ENCODE measurements around the gene GTSE1.
A peak's percentile ranks its signal among the peaks of the same experiment; 100 is the strongest.

The GTSE1 gene

DNA sequence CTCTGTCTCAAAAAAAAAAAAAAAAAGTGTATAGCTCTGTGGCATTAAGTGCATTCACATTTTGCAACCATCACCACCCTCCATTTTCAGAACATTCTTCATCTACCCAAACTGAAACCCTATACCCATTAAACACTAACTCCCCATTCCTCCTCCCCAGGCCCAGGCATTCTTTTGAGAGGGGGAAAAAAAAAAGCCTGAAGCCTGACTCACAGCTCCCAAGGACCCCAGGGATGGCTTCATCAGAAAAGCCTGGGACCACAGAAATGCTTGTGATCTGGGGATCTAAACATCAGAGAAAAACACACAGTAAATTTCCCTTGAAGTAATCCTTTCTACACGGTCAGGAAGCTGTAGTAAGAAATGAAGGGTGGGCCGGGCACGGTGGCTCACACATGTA, 10.7 kb upstream of the GTSE1 start:
- Mint-ChIP-seq H3K27me3 (no peaks in the 10 kb centered on the region), H3K36me3 (peaks cover 16% of the 10 kb centered on the region), H3K9me3 (no peaks in the 10 kb centered on the region), H3K27ac (no peak overlapping the region), H3K4me1 (peaks cover 20% of the 10 kb centered on the region), H3K4me3 (no peak overlapping the region)
- CTCF ChIA-PET: no interaction called here
- DNase-seq: no peak

DNA sequence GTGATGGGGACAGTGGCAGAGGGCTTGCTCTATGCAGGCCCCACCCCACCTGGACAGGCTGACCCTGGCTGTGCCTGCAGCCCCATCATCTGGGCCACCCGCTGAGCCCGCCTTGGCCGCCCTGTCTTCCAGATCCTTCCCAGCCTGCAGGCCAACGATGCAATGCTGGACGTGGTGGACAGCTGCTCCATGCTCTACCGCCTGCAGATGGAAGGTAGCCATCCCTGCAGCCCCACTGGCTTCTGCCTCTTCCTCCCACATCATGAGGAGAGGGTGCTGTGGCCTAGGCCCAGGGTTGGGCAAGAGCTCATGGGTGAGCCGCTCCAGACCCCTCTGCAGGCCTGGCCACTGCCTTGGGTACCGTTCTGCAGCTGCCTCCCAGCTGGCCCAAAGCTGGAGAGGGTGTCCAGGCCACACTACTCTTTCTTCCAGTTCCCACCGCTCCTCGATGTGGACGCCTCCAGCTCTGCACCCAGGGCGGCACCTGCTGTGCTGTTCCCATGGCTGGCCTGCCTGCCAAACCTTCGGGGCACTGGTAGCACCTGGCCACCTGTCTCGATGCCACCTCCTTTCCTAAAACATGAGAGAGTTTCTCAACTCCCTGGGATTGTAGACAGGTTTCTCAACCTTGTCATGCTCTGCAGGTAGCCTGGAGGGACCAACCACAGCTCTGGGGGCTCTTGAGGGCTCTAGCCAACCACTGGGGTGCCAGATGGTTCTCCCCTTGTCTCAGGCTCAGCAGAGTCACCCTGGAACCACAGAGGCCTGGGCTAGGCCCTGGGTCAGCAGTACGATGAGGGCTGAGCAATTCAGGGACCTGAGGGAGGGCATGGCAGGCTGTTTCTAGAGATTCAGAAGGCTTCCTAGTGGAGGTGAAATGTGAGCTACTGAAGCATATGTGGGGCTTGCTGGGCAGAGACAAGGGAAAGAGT, 9.5 kb upstream of the GTSE1 start:
- H3K4me3 Mint-ChIP-seq: peak overlapping the region; percentile 50
- H3K4me1 Mint-ChIP-seq: peaks cover 21% of the 10 kb centered on the region
- peaks cover 2% of the 10 kb centered on the region for H3K9me3 Mint-ChIP-seq
- no peak for DNase-seq
- H3K27ac Mint-ChIP-seq: peak overlapping the region; percentile 80
- H3K36me3 Mint-ChIP-seq: peaks cover 19% of the 10 kb centered on the region
- CTCF ChIA-PET: no interaction called here
- no peaks in the 10 kb centered on the region for H3K27me3 Mint-ChIP-seq

DNA sequence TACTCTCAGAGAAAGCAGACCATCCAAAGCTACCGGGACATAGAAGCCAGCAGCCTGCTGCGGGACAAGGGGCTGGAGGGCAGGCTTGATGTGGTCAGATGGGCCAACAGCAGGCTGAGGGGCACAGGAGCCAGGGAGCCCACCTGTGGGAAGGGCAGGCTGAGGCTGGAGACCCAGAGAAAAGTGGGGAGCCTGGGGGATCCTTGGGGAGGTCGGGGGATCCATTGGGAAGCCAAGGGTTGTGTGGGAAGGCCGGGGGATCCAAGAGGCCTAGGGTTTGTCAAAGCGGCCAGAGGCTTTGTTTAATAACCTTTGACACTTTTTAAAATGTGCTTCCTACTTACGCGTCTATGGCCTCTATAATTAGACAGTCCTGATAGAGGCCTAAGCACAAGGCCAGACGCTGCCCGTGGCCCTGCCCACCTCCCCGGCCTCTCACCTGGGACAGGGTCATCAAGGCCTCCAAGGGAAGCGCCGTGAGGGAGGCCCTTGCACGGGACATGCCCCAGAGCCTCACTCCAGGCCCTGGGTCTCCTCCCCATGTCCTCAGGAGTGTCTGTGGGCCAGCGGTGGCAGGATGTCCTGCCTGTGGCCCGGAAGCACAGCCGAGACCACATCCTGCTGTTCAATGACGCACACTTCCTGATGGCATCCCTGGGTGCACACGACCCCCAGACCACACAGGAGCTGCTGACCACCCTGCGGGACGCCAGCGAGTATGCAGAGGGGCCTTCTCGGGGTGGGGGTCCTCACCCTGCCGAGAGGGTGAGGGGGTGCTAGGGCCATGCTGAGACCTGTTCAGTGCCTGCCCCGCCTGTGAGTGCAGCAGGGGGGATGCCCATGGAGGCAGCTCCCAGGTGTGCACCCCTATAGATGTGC, 8.6 kb upstream of the GTSE1 start:
- H3K9me3 Mint-ChIP-seq: peaks cover 5% of the 10 kb centered on the region
- peaks cover 27% of the 10 kb centered on the region for H3K36me3 Mint-ChIP-seq
- peak overlapping the region; percentile 50 for H3K4me3 Mint-ChIP-seq
- CTCF ChIA-PET: no interaction called here
- peak; percentile 56 for DNase-seq
- H3K4me1 Mint-ChIP-seq: peaks cover 30% of the 10 kb centered on the region
- H3K27ac Mint-ChIP-seq: peak overlapping the region; percentile 80
- no peaks in the 10 kb centered on the region for H3K27me3 Mint-ChIP-seq

DNA sequence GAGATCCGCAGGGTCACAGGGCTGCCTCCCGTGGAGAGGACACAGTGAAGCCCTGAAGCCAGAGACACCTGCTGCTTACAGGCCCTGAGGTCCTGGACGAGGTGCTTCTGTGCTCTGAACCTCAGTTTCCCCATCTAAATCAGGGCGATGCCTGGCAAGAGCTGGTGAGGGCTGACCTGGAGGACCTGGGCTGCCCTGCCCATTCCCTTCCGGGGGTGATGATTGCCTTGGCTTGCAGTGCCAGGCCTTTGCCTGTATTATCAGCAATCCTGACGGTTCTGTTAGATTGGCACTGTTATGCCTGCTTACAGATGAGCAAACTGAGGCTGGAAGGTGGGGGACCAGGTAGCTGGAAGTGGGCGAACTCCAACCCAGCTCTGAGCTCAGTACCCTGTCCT, 7.8 kb upstream of the GTSE1 start:
- Mint-ChIP-seq H3K36me3 (peaks cover 29% of the 10 kb centered on the region), H3K9me3 (peaks cover 5% of the 10 kb centered on the region), H3K27ac (no peak overlapping the region), H3K4me1 (peaks cover 38% of the 10 kb centered on the region), H3K27me3 (no peaks in the 10 kb centered on the region), H3K4me3 (no peak overlapping the region)
- no peak for DNase-seq
- CTCF ChIA-PET: no interaction called here

DNA sequence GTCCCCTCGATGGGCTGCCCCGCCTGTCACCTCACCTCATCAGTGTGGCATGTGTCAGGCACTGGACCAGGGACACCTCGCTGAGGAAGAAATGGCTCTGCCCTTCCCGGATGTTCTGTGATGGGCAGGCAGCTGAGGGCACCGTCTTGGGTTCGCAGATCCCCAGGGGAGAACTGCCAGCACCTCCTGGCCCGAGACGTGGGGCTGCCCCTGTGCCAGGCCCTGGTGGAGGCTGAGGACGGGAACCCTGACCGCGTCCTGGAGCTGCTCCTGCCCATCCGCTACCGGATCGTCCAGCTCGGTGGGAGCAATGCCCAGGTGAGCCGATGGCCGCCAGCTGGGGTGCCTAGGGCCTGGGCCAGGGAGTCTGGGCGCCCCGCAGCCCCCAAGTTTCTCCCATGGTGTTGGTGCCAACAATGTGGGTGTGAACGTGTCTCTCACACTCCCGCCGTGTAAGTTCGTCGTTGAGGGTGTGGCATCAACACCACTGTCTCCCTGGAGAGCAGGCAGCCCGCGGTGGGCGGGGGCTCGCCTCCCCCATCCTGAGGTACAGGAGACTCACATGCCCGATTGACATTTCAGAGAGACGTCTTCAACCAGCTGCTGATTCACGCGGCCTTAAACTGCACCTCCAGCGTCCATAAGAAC, 7.3 kb upstream of the GTSE1 start:
- CTCF ChIA-PET: no interaction called here
- DNase-seq: no peak
- no peak overlapping the region for H3K27ac Mint-ChIP-seq
- H3K4me1 Mint-ChIP-seq: peaks cover 41% of the 10 kb centered on the region
- H3K36me3 Mint-ChIP-seq: peaks cover 24% of the 10 kb centered on the region
- no peak overlapping the region for H3K4me3 Mint-ChIP-seq
- no peaks in the 10 kb centered on the region for H3K27me3 Mint-ChIP-seq
- H3K9me3 Mint-ChIP-seq: peaks cover 5% of the 10 kb centered on the region

DNA sequence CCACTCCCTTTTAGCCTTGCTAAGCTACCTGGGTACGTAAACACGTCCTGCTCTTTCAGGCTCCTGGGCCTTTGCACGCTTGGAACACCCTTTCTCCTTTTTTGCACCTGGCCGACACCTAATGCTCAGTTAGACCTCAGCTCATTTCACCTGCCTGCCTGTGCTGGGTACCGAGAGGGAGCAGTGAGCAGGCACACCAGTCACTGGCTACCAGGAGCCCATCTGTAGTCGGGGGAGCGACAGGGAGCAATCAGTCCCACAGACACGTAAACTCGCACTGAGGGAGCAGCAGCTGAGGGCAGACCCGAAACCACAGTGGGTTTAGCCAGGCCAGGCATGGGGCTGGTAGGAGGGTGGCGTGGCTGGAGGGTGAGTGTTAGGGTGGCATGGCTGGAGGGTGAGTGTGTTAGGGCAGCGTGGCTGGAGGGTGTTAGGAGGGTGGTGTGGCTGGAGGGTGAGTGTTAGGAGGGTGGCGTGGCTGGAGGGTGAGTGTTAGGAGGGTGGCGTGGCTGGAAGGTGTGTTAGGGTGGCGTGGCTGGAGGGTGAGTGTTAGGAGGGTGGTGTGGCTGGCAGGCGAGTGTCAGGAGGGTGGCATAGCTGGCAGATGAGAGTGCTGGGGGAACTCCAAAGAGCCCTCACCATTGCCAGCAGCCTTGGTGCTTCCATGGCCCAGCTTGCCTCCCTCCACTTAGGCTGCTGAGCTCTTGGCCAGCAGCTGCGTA, 6.4 kb upstream of the GTSE1 start:
- peak overlapping the region; percentile 76 for H3K27ac Mint-ChIP-seq
- H3K4me1 Mint-ChIP-seq: peaks cover 47% of the 10 kb centered on the region
- H3K4me3 Mint-ChIP-seq: no peak overlapping the region
- peaks cover 21% of the 10 kb centered on the region for H3K36me3 Mint-ChIP-seq
- H3K9me3 Mint-ChIP-seq: peaks cover 5% of the 10 kb centered on the region
- CTCF ChIA-PET: interaction anchor here (0.6 kb wide), 1 partner anchor 34 kb away, joined by 3 read pairs; no protein-coding TSS in a partner anchor
- no peak for DNase-seq
- H3K27me3 Mint-ChIP-seq: no peaks in the 10 kb centered on the region

DNA sequence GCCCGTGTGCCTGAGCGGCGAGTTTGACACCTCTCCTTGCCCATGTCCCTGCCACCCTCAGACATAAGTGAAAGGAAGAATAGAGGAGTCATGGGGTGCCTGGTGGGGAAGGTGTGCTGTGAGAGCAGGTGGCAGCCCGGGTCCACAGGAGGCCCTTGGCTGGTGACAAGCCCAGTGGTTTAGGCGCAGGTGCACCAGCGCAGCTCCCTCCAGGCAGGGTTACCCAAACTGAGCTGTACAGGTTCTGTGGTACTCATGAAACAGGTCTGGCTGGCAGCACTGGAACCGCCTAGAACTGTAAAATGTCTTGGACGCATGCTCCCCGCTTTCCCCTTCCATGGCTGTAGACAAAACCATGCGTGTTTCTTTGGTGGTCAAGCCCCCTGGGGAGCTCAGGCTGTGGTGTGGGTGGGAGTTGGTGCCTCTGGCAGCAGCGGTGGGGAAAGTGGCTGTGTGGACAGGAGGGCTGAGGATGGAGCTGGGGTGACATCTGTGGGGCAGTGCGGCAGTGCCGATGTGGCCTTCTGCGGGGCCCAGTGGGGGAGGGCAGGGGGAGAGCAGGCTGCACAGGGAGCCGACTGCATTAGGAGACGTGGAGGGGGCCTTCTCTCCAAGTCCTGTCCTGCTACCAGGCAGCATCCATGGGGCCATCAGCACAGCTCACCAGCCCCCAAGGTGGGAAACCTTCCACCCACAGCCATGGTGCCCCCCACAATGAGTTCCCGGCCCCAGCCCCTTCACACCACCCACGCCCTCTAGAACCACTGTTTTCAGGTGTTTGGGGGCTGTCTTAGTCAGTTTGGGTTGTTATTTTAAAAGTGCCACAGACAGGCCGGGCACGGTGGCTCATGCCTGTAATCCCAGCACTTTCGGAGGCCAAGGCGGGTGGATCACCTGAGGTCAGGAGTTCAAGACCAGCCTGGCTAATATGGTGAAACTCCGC, 5.6 kb upstream of the GTSE1 start:
- CTCF ChIA-PET: no interaction called here
- Mint-ChIP-seq H3K4me3 (no peak overlapping the region), H3K36me3 (peaks cover 17% of the 10 kb centered on the region), H3K27ac (no peak overlapping the region), H3K4me1 (peaks cover 55% of the 10 kb centered on the region), H3K9me3 (peaks cover 5% of the 10 kb centered on the region), H3K27me3 (no peaks in the 10 kb centered on the region)
- DNase-seq: no peak

DNA sequence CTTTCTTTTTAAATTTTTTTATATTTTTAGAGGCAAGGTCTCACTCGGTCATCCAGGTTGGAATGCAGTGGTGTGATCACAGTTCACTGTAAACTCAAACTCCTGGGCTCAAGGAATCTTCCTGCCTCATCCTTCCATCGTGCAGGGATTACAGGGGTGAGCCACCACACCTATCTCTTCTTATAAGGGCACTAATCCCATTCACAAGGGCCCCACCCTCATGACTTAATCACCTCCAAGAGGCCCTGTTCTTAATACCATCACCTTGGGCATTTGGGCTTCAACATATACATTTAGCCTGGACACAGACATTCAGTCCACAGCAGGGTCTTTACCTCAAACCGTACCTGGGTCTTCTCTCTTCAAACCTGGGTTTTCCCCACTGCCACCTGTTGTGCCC, 4.5 kb upstream of the GTSE1 start:
- DNase-seq: no peak
- Mint-ChIP-seq H3K4me1 (peaks cover 60% of the 10 kb centered on the region), H3K27me3 (no peaks in the 10 kb centered on the region), H3K4me3 (no peak overlapping the region), H3K36me3 (peaks cover 20% of the 10 kb centered on the region), H3K27ac (no peak overlapping the region), H3K9me3 (peaks cover 5% of the 10 kb centered on the region)
- CTCF ChIA-PET: no interaction called here

DNA sequence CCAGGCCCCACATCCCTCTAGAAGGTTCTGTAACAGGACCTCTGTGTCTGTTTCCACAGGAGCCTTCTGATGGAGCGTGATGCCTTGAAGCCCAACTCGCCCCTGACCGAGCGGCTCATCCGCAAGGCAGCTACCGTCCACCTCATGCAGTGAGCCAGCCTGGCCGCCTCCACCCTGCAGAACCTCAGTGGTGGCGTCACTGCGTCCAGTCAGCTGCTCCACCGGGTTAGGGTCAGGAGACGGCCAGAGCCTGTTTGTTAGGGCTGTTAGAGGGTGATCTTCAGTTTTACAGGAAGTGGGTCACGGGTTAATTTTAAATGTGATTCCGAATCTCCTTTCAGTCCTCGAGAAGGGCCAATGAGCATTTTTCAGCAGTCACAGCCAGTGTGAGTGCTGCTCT, 3.9 kb upstream of the GTSE1 start:
- Mint-ChIP-seq H3K9me3 (peaks cover 5% of the 10 kb centered on the region), H3K4me3 (no peak overlapping the region), H3K36me3 (peaks cover 23% of the 10 kb centered on the region), H3K27ac (no peak overlapping the region), H3K4me1 (peaks cover 59% of the 10 kb centered on the region), H3K27me3 (no peaks in the 10 kb centered on the region)
- CTCF ChIA-PET: no interaction called here
- DNase-seq: no peak

DNA sequence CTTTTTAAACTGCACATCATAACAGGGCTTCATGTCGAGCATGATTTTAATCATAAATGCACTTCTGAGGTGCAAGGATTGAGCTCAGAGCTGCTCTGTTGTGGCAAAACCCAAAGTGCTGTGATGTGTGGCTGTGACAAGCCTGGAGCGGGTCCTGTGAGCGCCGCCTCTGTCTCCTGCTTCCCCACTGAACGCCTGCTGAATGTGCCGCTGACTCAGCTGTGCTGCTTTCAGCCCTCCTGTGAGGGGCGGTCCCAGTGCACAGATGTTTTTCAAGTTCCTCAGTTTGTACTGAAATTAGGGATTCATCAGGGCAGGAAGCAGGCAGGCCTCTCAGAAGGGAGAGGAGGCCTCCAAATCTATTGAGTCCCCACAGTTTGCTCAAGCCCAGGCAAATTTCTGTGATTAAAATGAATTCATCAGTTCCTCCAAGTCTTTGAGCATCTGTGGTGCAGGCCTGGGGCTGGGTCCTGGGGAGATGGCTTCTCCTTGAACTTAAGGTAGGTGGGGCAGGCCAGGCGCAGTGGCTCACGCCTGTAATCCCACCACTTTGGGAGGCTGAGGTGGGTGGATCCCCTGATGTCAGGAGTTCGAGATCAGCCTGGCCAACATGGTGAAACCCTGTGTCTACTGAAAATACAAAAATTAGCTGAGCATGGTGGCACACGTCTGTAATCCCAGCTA, 3.0 kb upstream of the GTSE1 start:
- Mint-ChIP-seq H3K4me3 (no peak overlapping the region), H3K27me3 (no peaks in the 10 kb centered on the region), H3K36me3 (peaks cover 26% of the 10 kb centered on the region), H3K27ac (peak overlapping the region; percentile 52), H3K9me3 (peaks cover 5% of the 10 kb centered on the region), H3K4me1 (peaks cover 58% of the 10 kb centered on the region)
- CTCF ChIA-PET: no interaction called here
- no peak for DNase-seq

DNA sequence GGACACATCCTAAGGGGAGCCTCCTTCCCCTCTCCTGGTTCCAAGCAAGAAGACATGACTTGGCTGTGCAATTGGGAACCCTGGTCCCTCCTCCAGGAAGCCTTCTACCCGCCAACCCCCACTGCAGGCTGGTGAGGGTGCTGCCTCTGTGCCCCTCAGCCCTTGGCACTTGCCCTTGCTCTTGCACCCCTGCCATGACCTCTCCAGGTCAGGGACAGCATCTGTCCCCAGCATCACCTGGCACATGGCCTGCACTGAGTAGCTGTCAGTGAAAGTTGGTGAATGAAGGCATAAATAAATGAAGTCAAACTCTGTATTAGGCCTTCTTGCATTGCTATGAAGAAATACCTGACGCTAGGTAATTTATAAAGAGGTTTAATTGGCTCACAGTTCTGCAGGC, 1.9 kb upstream of the GTSE1 start:
- H3K27ac Mint-ChIP-seq: no peak overlapping the region
- peaks cover 5% of the 10 kb centered on the region for H3K9me3 Mint-ChIP-seq
- peaks cover 34% of the 10 kb centered on the region for H3K36me3 Mint-ChIP-seq
- DNase-seq: no peak
- H3K4me1 Mint-ChIP-seq: peaks cover 65% of the 10 kb centered on the region
- H3K4me3 Mint-ChIP-seq: peak overlapping the region; percentile 86
- no peaks in the 10 kb centered on the region for H3K27me3 Mint-ChIP-seq
- CTCF ChIA-PET: interaction anchor here (1.3 to 2.0 kb wide), 2 partner anchors 73 to 173 kb away, joined by 3 to 18 read pairs; no protein-coding TSS in a partner anchor

DNA sequence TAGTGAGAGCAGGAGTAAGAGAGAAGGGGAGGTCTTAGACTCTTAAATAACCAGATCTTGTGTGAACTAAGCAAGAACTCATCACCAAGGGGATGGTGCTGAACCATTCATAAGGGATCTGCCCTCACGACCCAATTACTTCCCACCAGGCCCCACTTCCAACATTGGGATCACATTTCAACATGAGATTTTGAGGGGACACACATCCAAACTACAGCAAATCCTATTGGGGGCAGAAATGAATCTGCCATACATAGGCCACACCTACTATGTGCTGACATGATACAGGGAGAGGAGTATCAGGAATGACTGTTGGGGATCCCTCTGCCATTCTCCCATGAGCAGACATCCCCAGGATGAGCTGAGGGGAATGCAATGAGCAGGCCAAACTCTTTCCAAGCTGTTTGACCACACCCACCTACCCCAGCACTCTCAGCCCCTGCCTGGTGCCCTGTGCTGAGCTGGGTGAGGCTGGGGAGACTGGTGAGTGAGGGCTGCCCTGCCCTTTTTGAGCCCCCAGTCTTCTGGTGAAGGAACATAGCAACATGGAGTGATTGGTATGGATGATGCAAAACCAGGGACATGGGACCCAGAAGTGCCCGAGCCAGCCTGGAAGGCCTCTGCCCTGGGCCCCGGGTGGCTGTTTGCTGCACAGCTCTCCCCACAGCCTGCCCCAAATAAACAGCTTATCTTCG, 1.2 kb upstream of the GTSE1 start:
- H3K4me1 Mint-ChIP-seq: peaks cover 65% of the 10 kb centered on the region
- CTCF ChIA-PET: interaction anchor here (0.9 to 2.0 kb wide), 5 partner anchors 43 to 174 kb away, joined by 3 to 18 read pairs (median 3); partner anchors contain the start of gene CDPF1
- no peaks in the 10 kb centered on the region for H3K27me3 Mint-ChIP-seq
- no peak for DNase-seq
- peaks cover 5% of the 10 kb centered on the region for H3K9me3 Mint-ChIP-seq
- H3K4me3 Mint-ChIP-seq: peak overlapping the region; percentile 86
- peak overlapping the region; percentile 97 for H3K27ac Mint-ChIP-seq
- H3K36me3 Mint-ChIP-seq: peaks cover 34% of the 10 kb centered on the region

Measured in activated naive CD4-positive, alpha-beta T cell treated with anti-CD3 and anti-CD28 coated beads, Interleukin-2, amount 10 ng/mL, durations not matched to agents 7 days and 5 days (primary cell).